Endometrium (tissue), 2 donors: Measurements from ENCODE around the gene ELP4.
"Not testable (repeated sequence)": the region's sequence is repeated elsewhere in the genome, so short reads cannot be mapped to it uniquely, and the experiment has no call there.

Source experiments
- FAIRE-seq: peaks from 2 replicates; lab custom pipeline; 2012; peaks lifted over from hg19 to GRCh38; lab: Jason Lieb, UNC
- donor health status: control.
- donor health status: control.

The ELP4 gene

GRCh38 chr11:31711137-31711536, 201.6 kb downstream of the ELP4 start:
- FAIRE-seq = no peak

GRCh38 chr11:31712851-31713250, 203.3 kb downstream of the ELP4 start:
- FAIRE-seq = no peak

GRCh38 chr11:31714840-31715239, 205.3 kb downstream of the ELP4 start:
- FAIRE-seq = no peak

DNA sequence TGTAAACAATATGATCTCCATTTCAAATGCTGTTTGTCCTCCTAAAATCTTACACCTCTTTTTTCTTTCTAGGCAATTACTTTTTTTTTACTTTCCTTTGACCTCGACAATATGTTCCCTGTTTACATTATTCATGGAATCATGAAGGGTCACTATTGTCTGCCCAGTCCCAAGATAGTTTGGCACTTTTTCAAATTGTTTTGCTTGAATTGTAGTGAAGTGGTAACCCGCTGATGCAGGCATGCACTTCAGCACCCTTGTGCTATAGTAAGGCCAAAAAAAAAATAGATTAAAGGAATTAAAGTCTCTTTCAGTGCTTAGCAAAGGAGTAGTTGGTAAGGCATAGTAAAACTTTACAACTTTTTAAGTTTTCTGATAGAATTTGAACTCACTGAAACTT, 210.7 kb downstream of the ELP4 start:
- FAIRE-seq = no peak

GRCh38 chr11:31720671-31721365, 211.3 kb downstream of the ELP4 start:
- no peak for FAIRE-seq

DNA sequence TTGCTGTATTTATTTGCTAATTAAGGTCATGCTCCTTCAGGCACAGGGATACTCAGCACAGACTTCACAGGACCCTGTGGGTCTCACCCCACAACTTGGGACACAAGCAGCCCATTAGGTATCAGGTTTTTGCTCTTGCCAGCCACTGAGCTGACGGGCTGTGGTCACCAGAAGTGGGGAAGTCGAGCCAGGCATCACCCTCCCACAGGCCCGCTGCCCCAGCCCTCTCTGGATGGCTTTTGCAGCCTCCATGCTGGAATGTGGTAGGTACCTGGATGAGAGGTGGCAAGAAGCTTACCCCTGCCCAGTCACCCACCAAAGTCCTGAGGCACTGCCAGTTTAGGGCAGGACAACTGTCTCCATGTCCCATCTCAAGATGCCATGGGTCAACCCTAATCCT, 213.2 kb downstream of the ELP4 start:
- FAIRE-seq = no peak

DNA sequence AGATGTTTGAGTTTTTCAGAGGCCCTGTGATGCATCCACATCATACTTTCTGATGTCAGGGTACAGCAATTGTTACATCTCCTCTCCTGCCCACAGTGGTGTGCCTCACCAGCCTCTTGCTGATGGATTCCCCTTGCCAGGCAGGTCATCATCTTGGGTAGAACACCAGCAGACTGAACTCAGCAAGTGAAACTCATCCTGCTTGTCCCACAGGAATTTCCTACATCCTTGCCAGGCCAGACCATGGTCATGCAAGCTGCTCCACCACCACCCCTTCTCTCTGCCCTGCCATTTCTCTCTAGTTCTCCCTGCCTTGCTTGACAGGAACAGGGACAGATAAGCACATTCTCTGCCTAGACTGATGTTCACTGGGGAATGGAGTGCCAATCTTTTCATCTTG, 215.6 kb downstream of the ELP4 start:
- FAIRE-seq = no peak

GRCh38 chr11:31728432-31728831, 218.9 kb downstream of the ELP4 start:
- FAIRE-seq = no peak

DNA sequence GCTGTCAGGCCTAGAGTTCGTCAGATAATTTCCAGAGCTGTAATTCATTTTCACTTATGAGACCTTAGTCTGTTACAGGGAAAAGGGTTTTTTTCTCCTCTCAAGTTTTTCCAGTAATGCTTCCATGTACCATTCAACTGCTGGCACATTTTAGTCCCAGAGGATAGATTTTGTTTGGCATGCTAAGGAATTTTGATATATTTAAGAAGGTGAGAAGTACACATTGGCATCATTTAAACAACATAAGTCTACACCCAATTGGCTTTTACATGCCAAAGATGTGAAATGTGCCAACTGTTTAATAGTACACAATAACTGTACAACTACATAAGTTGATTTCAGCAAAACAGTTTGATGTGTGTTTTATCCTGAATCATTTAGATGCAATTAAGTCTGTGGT, 230.6 kb downstream of the ELP4 start:
- FAIRE-seq = no peak

GRCh38 chr11:31740731-31741368, 231.3 kb downstream of the ELP4 start:
- FAIRE-seq = not testable (repeated sequence)

- FAIRE-seq = no peak
Observed at GRCh38 chr11:31747581-31747980, 238.0 kb downstream of the ELP4 start.

DNA sequence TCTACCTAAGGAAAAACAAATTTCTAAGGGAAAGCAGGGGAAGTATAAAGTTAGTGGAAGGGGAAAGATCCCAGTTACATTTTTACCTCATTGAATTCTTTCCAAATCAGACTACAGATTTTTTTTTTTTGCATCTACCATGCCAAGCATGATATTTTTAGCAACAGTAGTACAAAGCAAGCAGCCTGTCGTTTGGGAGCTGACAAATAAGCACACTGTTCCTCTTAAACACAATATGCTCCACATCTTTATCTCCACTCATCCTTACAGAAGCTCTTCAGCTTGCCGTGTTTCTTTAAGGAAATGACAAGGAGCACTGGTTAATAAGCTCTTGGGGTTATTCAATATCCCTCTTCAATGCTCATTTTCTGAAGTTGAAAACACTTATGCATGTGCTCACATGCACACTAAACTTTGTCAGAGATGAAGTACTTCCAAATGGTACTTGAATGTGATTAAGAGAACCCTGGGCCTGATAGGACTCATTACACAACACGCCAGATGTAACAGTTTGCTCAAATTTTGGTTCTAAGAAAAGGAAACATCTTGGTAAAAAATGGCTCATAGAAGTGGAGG, 247.8 kb downstream of the ELP4 start:
- FAIRE-seq = no peak

DNA sequence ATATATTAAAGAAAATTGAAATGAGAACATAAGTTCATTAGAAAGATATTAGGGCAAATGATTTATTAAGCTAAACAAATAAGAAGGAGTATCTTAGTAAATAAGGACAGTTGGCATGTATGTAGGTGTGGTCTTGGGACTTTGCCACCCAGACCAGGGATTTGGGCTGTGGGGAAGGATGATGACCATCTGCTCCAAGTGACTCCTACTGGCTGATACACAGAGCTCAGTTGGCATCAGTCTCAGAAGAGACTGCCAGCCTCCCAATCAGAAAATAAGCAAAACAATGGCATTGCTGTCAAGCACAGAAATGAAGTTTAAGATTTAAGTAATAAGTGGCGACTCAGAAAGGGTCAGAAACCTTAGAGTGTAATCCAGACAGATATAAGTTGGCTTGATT, 252.1 kb downstream of the ELP4 start:
- no peak for FAIRE-seq

DNA sequence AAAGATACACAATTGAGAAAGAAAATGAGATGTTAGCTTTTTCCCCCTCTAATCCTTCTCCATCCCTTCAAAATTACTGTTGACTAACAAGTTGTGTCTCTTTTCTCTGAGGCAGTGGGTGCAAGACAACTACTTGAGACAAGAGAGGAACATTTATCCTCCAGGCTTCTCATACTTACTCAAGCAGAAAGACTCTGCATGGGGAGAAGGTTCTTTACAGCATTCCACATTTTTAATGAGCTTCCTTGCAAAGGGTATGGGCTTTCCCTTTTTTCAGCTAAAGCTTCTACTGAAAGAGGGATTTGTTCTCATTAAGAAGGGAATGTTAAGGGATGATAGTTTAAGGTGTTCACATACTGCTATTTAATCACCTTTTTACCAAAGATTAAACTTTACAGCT, 253.7 kb downstream of the ELP4 start:
- no peak for FAIRE-seq

DNA sequence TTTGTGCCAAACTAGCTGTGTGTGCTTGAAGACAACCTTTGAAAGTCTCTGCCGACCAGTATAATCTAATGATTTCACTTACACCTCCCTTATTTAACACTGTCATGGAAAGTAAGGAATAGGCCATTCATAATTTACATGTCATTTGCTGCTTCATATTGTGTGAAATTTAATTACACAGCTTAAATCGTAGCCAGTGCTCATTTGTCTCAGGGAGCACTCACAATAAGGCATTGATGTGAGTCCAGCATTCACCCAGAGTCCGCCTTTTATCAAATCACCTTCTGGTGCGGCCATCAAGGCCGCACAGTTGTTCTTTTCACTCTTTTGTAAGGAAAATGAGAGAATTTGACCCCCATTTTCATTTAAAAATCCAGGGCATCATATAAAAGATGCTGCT, 254.7 kb downstream of the ELP4 start:
- no peak for FAIRE-seq

DNA sequence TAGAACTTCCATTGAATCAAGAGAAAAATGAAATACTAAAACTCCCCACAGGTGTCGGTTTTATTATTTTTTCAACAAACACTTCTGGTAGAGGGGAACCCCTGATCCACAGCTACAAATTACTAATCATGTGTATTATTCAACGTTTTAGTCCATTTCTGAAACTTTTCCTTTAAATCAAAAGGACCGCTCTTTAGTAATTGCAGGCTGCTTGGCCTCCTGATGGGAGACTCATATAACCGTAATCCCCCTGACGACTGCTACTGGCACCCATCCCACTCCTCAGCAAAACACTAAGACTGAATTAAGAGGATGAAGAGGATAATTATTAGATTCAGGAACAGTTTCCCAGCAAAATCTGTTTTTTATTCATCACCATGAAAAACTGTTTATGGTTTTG, 255.2 kb downstream of the ELP4 start:
- no peak for FAIRE-seq

DNA sequence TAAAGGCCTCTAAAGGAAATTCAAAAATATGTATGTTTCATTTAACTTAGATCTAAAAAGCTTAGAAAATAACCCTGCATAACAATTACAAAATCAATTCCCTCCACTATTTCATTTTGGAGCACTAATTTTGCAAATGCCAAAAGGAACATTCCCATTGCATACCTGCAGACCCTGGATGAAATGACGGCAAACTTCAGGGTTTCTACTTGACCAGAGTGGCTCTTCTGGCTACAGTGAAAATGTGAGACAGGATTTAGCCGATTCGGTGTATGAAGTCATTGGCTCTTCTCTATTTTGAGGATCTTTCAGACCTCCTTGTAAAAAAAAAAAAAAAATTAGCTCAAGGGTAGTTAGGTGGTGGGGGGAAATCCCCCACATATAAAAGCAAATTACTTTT, 257.5 kb downstream of the ELP4 start:
- FAIRE-seq = no peak

GRCh38 chr11:31767685-31768084, 258.1 kb downstream of the ELP4 start:
- FAIRE-seq = no peak

DNA sequence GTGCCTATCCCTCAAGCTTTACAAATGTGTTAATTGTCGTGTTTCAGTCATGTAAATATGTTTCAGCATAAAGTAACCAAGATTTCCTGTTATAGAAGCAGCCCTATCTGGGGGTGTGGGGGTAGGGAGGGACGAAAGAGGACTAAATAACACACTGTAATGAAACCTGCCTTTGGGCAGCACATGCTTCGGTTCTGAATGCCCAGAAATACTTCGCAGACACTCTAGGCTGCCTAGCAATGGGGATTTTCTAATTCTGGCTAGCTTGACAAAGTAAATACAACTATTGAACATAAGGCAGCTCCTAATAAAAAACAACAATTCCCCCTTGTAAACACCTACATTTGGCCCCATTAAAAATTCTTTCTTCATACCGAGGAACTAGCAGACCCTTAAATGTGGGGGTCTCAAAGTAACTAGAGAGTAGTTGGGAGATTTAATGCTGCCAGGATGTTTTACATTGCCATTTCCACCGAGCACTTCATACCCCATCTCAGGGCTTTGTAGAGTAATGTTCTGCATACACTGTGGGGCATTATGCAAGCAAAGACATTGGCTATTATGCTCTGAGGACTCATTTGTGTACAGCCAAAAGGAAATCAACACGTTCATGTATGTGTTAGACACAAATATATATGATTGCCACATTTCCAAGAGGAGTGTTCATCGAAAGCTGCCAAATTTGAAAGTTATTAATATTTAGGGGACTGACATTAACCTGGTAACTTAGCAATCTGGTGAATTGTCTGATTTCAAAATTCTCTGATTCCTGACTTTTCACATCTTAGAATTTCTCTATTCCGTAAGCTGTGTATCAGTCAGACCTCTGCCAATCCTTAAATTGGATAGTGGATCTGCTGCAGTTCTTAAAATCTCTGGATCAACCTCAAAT, 259.4 kb downstream of the ELP4 start:
- no peak for FAIRE-seq

DNA sequence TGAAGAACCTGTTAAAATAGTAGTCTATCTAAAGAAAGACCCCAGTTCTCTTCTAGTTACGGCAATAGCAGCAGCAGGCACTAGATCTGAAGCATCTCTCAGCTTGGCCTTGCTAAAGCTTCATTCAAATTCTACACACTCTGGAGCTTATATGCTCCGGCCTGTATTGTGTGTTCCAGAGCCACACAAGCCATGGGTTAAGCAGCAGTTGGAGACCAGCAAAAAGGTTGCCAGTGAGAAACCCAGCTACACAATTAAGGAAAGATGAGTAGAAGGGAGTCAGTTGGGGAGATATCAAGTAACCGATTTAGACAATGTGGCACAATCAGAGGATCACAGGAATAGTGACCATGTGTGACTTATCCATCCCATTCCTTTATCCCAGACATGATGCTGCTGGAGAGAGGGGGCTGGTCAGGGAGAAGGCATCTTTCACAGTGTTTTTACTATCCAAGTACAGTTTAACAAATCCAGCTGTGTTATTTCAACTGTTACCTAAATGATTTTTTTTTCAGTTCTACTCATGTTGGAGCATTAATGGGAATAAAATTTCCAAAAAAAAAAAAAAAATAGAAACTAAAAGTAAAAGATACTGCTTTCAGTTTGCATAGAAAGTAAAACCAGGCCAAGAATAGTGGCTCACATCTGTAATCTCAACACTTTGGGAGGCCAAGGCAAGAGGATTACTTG, 260.6 kb downstream of the ELP4 start:
- no peak for FAIRE-seq

DNA sequence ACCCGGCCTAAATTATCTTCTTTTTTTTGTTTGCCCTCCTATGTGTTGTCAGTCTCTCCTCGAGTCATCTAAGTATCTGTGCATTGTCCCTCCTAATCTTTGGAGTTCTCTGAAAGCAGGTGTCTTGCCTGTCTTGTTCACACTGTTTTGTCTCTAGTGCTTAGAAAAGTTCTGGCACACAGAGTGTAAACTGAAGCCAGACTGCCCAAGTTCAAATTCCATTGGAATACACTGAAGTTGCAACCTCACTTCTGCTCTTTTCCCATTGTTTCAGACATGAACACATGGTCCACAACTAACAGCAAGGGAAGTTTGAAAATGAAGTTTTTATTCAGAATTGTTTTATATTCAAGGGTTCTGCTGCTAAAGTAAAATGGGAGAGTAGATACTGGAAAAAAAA, 262.8 kb downstream of the ELP4 start:
- FAIRE-seq = no peak

DNA sequence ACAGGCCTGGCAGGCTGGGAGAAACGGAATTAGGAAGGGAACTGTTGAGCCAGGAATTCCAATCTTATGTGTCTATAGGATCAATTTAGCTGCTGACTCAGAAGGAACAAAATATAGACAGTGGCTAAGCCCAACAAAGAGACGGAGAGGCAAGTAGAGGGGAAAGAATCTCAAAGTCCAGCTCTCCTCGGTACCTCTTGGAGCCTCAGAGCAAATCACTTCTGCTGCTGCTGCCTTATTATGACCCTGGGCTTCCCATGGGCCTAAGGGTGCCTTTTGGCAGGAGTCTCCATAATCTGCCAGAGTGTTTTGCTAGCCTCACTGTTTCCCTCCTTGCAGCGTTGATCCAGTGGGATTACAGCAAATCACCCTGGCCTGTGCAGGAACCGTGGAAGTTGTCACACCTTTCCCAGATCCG, 269.8 kb downstream of the ELP4 start:
- FAIRE-seq = no peak
